Renal cortical epithelial cell (primary cell): ENCODE measurements around the gene PPP1R2C. TPM values are rescaled to one million over a fixed set of nuclear protein-coding genes. Genes with fewer than 3 reads are reported as not detected.

Experiments used
- DNase-seq: peaks from one replicate; pipeline ENCODE4 v3.0.0-alpha.2; 2011; ENCODE audit warnings: low read depth
- total RNA-seq: library from RNA; depleted of rRNA; stranded (reverse); fragments of >200 nt; gene quantifications from 2 replicates; pipeline ENCODE4 v1.2.3, GENCODE V29; 2014

The PPP1R2C gene
- total RNA-seq, 1 donor from 2014 or later = not detected

- peak; percentile 16 for DNase-seq
Observed at GRCh38 chrX:42748067-42748850, 29.7 kb downstream of the PPP1R2C start.

DNA sequence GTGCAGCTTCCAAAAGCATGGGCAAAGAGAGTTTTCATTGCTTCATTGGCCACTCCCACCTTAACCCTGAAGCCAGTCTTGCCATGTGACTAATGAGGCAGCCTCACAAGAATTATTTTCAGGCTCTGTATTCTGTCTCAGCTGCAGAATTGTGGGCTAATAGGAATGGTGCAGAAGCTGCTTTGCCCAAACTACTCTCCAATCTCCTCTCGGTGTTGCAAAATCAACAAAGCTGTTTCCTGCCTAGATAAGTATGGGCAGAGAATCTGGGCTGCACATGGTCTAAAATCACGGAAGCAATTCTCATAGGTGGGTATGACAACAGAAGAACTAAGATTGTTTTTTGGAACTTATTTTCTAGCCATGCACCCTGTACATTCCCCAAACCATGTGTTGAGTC lies 31.4 kb downstream of the PPP1R2C start:
- no peak for DNase-seq

DNA sequence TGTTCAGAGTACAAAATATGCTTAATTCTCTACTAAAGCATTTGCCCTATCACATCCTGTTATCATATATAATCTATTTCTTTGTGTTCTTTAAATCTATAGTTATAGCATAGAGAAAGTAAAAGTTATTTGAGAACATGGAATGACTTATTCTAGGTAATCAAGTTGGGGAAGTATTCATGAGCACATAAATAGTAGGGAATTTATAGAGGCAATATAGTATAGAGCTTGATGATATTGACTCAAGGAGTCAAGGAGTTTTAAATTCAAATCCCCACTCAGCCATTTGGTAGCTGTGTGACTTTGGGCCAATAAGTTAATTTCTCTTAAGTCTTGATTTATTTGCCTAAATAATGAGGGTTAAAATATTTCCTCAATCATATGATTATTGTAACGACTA lies 37.5 kb downstream of the PPP1R2C start:
- no peak for DNase-seq

DNA sequence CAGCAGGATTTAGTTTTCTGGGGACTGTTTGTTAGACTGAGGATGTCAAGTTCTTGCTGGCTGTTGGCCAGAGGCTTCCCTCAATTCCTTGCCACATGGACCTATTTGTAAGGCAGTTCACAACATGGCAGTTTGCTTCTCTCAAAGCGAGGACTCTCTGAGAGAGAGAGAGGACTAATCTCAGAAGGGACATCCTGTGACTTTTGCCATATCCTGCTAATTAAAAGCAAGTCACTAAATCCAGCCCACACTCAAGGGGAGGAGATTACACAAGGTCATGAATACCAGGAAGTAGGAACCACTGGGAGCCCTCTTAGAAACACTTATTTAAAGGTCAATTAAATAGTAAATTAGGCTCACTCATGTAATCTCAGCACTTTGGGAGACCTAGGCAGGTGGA lies 38.2 kb downstream of the PPP1R2C start:
- DNase-seq = no peak

GRCh38 chrX:42739258-42739657 lies 38.7 kb downstream of the PPP1R2C start:
- no peak for DNase-seq

DNA sequence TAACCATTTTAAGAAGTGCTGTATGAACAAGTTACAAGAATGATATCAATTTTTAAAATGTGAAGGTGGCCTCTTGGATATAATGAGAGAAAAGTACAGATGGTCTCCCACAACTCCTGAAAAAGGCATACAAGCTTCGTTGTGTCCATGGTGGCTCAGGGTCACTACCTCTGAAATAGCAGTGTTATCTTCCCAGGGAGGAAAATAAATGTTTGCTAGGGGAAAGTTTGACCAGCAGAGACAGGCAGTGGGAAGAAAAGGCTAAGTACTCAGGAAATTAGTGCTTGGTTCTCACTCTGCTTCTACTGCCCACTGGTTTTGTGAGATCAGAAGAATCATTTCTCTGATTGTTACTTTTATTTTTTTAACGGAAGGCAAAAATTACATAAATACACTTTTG lies 39.4 kb downstream of the PPP1R2C start:
- no peak for DNase-seq

GRCh38 chrX:42735250-42735649 lies 42.7 kb downstream of the PPP1R2C start:
- no peak for DNase-seq

DNA sequence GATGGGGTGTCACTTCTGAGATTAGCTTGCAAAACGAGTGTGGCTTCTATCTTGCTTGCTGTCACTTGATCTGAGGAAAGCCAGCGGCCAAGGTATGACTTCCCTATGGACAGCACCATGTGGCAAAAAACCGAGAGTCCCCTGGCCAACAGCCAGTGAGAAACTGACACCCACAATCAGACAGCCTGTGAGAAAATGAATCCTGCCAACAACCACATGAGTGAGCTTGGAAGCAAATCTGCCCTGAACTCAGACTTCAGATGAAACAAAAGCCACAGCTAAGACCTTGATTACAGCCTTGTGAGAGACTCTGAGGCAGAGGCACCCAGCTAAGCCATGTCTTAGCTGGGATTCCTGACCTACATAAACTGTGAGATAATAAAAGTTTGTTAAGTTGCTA lies 45.5 kb downstream of the PPP1R2C start:
- no peak for DNase-seq
